Stimulated activated memory B cell treated with anti-CD40 and anti-IgM and Interleukin-4, amounts not matched to agents 10 μg/mL and 1 μg/mL and 100 μg/mL, for 72 hours (primary cell): Measurements from ENCODE around the gene DGCR2.
A peak's percentile ranks its signal among the peaks of the same experiment; 100 is the strongest.
"Not testable (repeated sequence)": the region's sequence is repeated elsewhere in the genome, so short reads cannot be mapped to it uniquely, and the experiment has no call there.

Experiments used
- ATAC-seq: fragments of 150-1000 bp; cut with Tn5 transposase; 2 replicates; pipeline ENCODE4 v1.10.0; 2021
- H3K27ac Mint-ChIP-seq: one replicate; pipeline ENCODE4 v1.8.0; 2022; ENCODE audit warnings: mild to moderate bottlenecking, mixed read lengths
- H3K27me3 Mint-ChIP-seq: one replicate; pipeline ENCODE4 v1.8.0; 2022; ENCODE audit warnings: mixed read lengths
- H3K36me3 Mint-ChIP-seq: one replicate; pipeline ENCODE4 v1.8.0; 2022; ENCODE audit warnings: mixed read lengths
- H3K4me1 Mint-ChIP-seq: one replicate; pipeline ENCODE4 v1.8.0; 2022; ENCODE audit warnings: mixed read lengths
- H3K4me3 Mint-ChIP-seq: one replicate; pipeline ENCODE4 v1.8.0; 2022; ENCODE audit warnings: mild to moderate bottlenecking, moderate library complexity, mixed read lengths
- H3K9me3 Mint-ChIP-seq: one replicate; pipeline ENCODE4 v1.8.0; 2022; ENCODE audit warnings: mixed read lengths

The DGCR2 gene, protein sequence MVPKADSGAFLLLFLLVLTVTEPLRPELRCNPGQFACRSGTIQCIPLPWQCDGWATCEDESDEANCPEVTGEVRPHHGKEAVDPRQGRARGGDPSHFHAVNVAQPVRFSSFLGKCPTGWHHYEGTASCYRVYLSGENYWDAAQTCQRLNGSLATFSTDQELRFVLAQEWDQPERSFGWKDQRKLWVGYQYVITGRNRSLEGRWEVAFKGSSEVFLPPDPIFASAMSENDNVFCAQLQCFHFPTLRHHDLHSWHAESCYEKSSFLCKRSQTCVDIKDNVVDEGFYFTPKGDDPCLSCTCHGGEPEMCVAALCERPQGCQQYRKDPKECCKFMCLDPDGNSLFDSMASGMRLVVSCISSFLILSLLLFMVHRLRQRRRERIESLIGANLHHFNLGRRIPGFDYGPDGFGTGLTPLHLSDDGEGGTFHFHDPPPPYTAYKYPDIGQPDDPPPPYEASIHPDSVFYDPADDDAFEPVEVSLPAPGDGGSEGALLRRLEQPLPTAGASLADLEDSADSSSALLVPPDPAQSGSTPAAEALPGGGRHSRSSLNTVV

DNA sequence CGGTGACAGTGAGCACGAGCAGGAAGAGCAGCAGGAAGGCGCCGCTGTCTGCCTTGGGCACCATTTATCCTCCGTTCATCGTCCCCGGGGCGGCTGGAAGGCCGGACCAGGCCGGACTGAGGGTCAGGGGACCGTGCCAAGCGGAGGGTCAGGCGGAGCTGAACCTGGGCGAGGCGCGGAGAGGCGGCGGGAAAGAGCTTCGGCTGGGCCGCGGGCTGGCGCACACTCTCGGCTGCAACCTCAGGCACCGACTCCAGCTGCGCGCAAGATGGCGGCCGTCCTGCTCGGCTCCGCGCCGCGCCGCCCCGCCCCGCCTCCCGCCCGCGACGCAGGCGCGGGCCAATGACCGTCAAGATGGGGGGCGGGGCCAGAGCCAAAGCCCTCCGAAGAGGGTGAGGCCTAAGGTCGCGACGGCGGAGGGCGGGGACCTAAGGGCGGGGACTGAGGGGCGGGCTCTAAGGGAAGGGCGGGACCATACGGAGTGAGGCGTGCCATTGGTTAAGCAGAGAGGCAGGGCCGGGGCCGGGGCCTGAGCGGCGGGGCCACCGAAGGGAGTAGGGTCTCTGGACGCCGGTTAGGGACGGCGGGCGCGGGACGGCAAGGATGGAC, at the start of gene DGCR2:
DGCR2 (minus strand) TSS at position 270 of the 609 bp plus-strand sequence; CDS start at position 64, 206 bp downstream.
- Mint-ChIP-seq H3K4me1 (peaks cover 55% of the 10 kb centered on the region), H3K27me3 (no peaks in the 10 kb centered on the region), H3K4me3 (peak within 1 kb of the TSS; percentile 88), H3K9me3 (no peaks in the 10 kb centered on the region), H3K36me3 (no peaks in the 10 kb centered on the region), H3K27ac (peak within 1 kb of the TSS; percentile 79)
- ATAC-seq = peak; percentile 98

DNA sequence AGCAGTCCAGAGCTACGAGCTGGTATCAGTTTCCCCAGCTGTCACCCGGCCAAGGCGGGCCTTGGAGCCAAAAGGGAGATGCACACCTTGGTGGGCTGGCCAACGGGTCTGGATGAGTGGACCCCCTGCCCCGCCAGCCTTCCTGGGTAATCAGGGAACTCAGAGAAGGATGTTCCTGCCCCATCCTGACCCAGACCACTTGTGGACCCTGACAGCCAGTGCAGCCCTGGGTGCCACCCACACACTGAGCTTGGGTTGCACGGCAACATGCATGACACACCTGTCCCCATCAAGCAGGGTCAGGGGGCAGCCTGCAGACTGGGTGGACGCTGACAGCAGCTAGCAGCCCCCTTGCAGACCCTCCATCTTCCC, 47.7 kb upstream of the DGCR2 start:
- H3K4me3 Mint-ChIP-seq = peak overlapping the region; percentile 52
- no peak for ATAC-seq

DNA sequence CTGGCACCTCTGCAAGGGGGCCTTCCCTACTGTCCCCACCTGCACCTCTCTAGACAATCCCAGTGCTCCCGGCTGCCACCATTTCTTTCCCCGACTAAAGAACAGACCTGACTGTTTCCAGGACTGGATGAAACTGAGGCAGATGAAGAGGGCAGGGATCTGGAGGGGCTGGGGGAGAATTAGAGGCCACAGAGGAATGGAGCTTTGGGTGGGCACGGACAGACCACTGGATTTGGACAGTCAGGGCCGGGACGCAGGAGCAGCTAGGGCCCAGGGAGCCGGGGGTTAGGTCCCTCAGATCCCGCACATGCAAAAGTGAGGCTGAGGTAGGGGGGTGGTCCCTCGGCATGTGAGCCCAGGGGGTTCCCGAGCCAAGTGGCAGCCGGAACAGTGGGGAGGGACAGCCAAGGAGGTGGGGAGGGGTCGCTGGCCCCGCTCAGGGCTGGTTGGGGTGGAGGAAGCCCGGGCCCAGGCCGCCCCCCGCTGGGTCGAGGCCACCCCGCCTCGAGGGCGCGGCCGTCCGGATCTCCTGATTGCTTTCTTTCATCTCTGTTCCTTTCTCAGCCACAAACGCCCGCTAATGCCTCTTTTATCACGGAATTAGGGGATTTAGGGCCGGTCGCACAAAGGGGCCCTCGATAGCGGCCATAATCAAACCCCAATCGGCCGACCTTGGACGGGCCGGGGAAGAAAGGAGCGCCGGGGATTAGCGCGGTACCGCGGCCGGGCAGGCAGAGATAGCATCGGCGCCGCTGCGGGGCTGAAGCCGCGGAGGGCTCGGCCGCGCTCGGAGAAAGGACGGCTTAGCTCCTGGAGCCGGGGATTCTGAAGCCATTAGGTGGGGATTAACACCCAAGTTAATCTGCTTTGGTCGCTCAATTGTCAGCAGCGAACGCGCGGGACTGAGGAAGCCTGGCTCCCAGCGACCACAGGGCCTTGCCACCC, 47.1 kb upstream of the DGCR2 start:
- no peak for ATAC-seq
- H3K27ac Mint-ChIP-seq = peak overlapping the region; percentile 23
- H3K36me3 Mint-ChIP-seq = no peaks in the 10 kb centered on the region
- H3K27me3 Mint-ChIP-seq = peaks cover 53% of the 10 kb centered on the region
- no peaks in the 10 kb centered on the region for H3K9me3 Mint-ChIP-seq
- H3K4me1 Mint-ChIP-seq = peaks cover 37% of the 10 kb centered on the region
- peak overlapping the region; percentile 52 for H3K4me3 Mint-ChIP-seq

More for the DNA sequence above, 47.7 kb upstream of the DGCR2 start:
- H3K4me1 Mint-ChIP-seq = peaks cover 44% of the 10 kb centered on the region
- no peak overlapping the region for H3K27ac Mint-ChIP-seq
- peaks cover 46% of the 10 kb centered on the region for H3K27me3 Mint-ChIP-seq
- H3K36me3 Mint-ChIP-seq = no peaks in the 10 kb centered on the region
- no peaks in the 10 kb centered on the region for H3K9me3 Mint-ChIP-seq

DNA sequence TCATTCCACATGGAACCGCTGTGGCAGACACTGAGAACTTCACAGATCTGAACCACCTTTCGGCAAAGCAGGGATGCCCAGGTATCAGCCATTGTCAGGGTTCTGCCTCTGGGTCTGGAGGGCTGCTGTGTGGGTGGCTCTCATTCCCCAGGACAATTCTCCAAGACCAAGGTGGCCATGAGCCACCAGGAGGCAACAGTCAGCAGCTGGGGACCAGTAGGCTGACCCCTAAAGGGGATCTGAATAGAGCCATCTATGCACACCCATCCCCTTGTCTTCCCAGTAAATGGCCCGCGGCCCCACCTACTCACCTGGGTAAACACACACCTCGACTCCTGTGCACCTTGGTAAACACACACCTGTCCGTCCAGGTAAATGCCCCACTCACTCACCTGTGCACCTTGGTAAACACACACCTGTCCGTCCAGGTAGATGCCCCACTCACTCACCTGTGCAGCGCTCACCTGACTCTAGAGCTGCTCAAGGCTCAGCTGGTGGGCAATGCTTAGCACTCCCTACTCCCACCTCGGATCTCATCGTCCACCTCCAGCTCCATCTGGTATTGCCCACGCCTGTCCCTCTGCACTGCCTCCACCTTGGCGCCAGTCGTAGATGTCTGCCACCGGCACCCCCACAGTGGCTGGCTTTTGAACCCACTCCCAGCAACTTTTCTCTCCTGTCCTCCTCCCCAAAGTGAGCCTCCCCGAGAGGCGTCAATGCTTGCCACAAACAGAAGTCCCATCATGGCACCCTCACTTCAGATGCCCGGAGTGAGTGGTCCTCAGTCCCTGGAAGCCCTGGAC, 46.1 kb upstream of the DGCR2 start:
- peaks cover 59% of the 10 kb centered on the region for H3K27me3 Mint-ChIP-seq

DNA sequence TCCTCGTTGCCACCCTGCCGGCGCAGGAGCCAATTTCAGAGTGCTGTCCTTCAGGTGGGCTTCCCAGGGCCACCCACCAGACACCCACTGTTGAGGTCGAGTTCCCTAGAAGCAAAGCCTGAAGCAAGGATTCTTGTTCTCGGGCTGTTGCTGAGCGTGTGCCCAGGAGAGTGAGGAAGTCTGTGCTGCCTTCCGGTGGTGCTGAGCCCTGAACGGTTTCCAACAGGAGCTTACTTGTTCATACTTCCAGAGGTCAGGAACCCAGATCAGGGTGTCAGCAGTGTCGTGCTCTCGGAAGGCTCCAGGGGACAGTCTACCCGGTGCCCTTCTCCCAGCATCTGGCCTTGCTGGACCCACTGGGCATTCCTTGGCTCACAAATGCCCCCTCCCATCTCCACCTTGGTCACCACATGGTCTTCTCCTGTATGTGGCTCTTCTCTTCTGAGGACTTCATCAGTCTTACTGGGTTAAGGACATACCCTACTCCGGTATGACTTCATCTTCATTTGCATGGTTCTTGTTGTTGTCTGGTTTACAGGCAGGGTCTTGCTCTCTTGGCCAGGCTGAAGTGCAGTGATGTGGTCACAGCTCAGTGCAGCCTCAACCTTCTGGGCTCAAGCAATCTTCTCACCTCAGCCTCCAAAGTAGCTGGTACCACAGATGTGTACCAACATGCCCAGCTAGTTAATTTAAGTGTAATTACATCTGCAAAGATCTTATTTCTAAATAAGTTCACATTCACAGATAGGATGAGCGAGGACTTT, 45.1 kb upstream of the DGCR2 start:
- no peak overlapping the region for H3K27ac Mint-ChIP-seq
- peaks cover 61% of the 10 kb centered on the region for H3K27me3 Mint-ChIP-seq

More for the DNA sequence above, 46.1 kb upstream of the DGCR2 start:
- Mint-ChIP-seq H3K27ac (no peak overlapping the region), H3K4me3 (no peak overlapping the region), H3K9me3 (no peaks in the 10 kb centered on the region), H3K4me1 (peaks cover 27% of the 10 kb centered on the region), H3K36me3 (no peaks in the 10 kb centered on the region)
- ATAC-seq = no peak

DNA sequence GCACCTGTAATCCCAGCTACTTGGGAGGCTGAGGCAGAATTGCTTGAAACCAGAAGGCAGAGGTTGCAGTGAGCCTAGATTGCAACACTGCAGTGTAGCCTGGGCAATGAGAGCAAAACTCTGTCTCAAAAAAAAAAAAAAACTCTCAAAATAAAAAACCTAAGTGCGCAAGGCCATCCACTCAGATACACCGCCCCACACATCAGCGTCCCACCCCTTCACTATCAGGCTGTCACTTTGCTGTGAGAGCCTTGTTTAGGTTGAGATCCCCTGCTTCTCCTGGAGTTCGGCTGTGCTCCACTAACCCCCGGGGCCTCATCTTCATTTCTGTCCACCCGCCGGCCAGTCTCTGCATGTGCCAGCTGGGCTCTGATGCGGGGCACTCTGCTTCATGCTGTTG, 44.2 kb upstream of the DGCR2 start:
- Mint-ChIP-seq H3K27me3 (peaks cover 61% of the 10 kb centered on the region), H3K9me3 (no peaks in the 10 kb centered on the region), H3K4me3 (no peak overlapping the region), H3K4me1 (peaks cover 13% of the 10 kb centered on the region), H3K27ac (no peak overlapping the region), H3K36me3 (no peaks in the 10 kb centered on the region)
- ATAC-seq = no peak

More for the DNA sequence above, 45.1 kb upstream of the DGCR2 start:
- H3K36me3 Mint-ChIP-seq = no peaks in the 10 kb centered on the region
- no peak for ATAC-seq
- H3K4me1 Mint-ChIP-seq = peaks cover 17% of the 10 kb centered on the region
- no peaks in the 10 kb centered on the region for H3K9me3 Mint-ChIP-seq
- H3K4me3 Mint-ChIP-seq = no peak overlapping the region

DNA sequence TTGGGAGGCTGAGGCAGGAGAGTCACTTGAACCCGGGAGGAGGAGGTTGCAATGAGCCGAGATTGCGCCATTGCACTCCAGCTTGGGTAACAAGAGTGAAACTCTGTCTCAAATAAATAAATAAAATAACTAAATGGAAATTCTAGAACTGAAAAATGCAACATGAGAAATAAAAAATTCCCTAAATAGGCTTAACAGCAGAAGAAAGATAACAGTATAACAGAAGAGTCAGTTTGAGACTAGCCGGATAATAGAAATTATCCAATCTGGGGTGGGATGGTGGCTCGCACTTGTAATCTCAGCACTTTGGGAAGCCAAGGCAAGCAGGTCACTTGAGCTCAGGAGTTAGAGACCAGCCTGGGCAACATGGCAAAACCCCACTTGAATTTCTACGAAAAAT, 42.2 kb upstream of the DGCR2 start:
- Mint-ChIP-seq H3K27ac (no peak overlapping the region), H3K4me3 (no peak overlapping the region), H3K27me3 (peaks cover 58% of the 10 kb centered on the region), H3K9me3 (no peaks in the 10 kb centered on the region), H3K36me3 (no peaks in the 10 kb centered on the region), H3K4me1 (no peaks in the 10 kb centered on the region)
- no peak for ATAC-seq

DNA sequence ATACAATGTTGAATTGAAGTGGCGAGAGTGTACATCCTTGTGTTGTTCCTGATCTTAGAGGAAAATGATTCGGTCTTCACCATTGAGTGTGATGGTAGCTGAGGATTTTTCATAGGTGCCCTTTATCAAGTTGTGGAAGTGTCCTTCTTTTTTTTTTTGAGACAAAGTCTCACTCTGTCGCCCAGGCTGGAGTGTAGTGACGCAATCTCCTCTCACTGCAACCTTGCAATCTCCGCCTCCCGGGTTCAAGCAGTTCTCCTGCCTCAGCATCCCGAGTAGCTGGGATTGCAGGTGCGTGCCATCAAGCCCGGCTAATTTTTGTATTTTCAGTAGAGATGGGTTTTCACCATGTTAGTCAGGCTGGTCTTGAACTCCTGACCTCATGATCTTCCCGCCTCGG, 36.4 kb upstream of the DGCR2 start:
- peaks cover 57% of the 10 kb centered on the region for H3K27me3 Mint-ChIP-seq
- H3K27ac Mint-ChIP-seq, H3K4me3 Mint-ChIP-seq, ATAC-seq, H3K4me1 Mint-ChIP-seq, H3K9me3 Mint-ChIP-seq, H3K36me3 Mint-ChIP-seq: not testable (repeated sequence)

DNA sequence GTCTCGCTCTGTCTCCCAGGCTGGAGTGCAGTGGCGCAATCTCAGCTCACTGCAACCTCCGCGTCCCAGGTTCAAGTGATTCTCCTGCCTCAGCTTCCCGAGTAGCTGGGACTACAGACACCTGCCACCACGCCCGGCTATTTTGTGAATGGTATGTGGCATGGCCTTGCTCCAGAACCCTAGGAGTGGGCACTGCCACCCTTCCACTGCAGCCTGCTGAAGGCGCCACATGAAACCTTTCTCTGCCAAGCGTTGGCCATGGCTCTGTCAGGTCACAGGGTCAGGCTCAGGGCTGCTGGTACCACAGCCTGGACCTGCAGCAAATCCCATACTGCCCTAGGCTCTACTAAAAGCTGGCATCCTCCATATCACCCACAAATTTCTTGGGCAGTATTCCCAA, 33.9 kb upstream of the DGCR2 start:
- ATAC-seq, H3K27ac Mint-ChIP-seq, H3K4me1 Mint-ChIP-seq, H3K36me3 Mint-ChIP-seq, H3K4me3 Mint-ChIP-seq, H3K9me3 Mint-ChIP-seq: not testable (repeated sequence)
- peaks cover 75% of the 10 kb centered on the region for H3K27me3 Mint-ChIP-seq

DNA sequence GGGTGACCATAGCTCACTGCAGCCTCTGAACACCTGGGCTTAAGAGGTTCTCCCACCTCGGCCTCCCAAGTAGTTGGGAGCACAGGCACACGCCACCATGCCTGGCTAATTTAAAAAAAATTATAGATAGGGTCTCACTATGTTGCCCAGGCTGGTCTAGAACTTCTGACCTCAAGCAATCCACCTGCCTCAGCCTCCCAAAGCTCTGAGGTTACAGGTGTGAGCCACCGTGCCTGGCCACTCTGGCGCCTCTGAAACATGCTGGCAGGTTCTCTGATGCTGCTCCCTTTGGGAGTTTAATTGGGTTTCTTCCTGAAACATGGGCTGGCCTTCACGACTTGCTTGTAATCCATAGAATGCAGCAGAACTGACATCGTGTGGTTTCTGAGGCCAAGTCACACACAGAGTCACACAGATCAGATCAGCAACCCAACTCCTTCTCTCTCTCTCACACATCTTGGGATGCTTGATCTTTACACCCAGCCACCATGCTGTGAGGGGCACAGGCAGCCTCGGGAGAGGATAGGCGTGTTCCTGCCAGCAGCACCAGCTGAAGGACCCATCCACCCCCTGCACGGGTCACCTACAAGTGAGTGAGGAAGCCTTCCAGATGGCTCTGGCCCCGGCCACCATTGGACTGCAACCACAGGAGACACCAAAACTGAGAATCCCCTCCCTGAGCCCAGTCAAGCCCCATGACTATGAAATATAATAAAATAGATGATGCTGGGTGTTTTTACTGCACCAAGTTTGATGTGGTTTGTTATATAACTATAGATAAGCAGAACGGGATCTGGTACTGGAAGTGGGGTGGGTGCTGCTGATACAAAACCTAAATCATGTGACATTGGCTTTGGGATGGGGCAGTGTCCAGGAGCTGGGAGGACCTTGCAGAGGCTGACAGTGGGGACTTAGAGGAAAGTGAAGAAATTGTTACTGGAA, 31.0 kb upstream of the DGCR2 start:
- Mint-ChIP-seq H3K36me3 (no peaks in the 10 kb centered on the region), H3K4me3 (no peak overlapping the region), H3K4me1 (peaks cover 6% of the 10 kb centered on the region), H3K9me3 (peaks cover 3% of the 10 kb centered on the region), H3K27me3 (peaks cover 62% of the 10 kb centered on the region), H3K27ac (no peak overlapping the region)
- no peak for ATAC-seq

DNA sequence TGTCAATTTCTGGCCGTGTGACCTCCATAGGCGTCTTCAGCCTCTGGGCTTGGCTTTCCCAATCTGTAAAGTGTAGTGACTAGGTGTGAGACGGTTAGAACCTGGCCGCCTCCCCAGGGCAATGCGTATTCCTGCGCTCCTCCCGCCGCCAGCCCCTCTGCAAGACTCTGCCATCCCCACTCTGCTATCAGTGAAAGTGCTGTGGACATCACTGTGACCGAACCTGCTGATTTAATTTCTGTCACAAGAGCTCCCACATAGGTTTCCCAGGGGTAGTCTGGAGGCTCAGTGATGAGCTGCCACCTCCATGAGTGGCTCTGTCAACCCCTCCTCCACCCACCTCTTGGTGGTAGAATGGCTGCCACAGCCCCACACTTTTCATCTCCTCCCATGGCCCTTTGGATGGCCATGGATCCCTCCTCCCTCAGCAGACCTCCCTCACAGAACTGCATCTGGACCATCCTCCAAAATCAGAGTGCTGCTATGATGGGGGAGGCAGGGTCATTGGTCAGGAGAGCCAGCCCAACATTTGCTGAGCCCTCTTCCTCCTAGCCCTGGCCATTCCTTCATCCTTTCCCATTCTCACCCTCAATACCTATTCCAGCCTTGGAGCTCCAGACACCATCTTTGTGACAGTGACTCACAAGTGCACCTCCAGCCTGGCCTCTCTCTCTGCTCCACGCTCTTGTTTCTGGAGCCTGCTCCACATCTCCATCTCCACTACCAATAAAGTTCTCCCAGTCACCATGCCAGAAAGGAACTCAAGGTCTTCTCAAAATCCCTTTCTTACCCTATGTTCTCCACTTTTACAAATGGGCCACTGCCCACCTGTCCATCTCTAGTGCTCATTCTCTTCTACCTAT, 29.3 kb upstream of the DGCR2 start:
- peak overlapping the region; percentile 62 for H3K4me3 Mint-ChIP-seq
- H3K36me3 Mint-ChIP-seq = no peaks in the 10 kb centered on the region
- peaks cover 70% of the 10 kb centered on the region for H3K27me3 Mint-ChIP-seq
- no peak overlapping the region for H3K27ac Mint-ChIP-seq
- ATAC-seq = no peak
- peaks cover 6% of the 10 kb centered on the region for H3K4me1 Mint-ChIP-seq
- peaks cover 3% of the 10 kb centered on the region for H3K9me3 Mint-ChIP-seq
